ENCODE measurements around the gene PCSK1.

PCSK1 gene

GRCh38 chr5:96455789-96456188 lies 22.7 kb upstream of the PCSK1 start:
- Histone ChIP-seq H3K9me3 (ENCODE audit: insufficient read depth, low read depth, low read length) (no peaks in the 10 kb centered on the region), H3K9me2 (replicated peaks; ENCODE audit: low read depth, low read length) (no peaks in the 10 kb centered on the region), H3K4me1 (ENCODE audit: insufficient read depth, low read length, poor library complexity, severe bottlenecking) (no peaks in the 10 kb centered on the region), H3K27me3 (ENCODE audit: insufficient read depth, low read length, poor library complexity, severe bottlenecking) (no peaks in the 10 kb centered on the region), H4K20me1 (ENCODE audit: insufficient read depth, low read length, poor library complexity, severe bottlenecking) (no peaks in the 10 kb centered on the region), H3K9ac (ENCODE audit: low read depth, low read length, poor library complexity, severe bottlenecking) (no peak overlapping the region), H3K4me3 (ENCODE audit: low read length, poor library complexity, severe bottlenecking) (no peak overlapping the region), H3K36me3 (ENCODE audit: insufficient read depth, low read length) (no peaks in the 10 kb centered on the region), H3F3A (ENCODE audit: low read depth) (no peaks in the 10 kb centered on the region), H3K4me2 (ENCODE audit: low read depth, low read length, poor library complexity, severe bottlenecking) (no peak overlapping the region), H2AFZ (ENCODE audit: low read length) (no peak overlapping the region), H3K79me2 (ENCODE audit: insufficient read depth, low read length) (no peaks in the 10 kb centered on the region)
- TF ChIP-seq EZH2phosphoT487 (IDR thresholded peaks at IDR 0.05; ENCODE audit: borderline replicate concordance): no peak
- TF ChIP-seq, protein P1, sequence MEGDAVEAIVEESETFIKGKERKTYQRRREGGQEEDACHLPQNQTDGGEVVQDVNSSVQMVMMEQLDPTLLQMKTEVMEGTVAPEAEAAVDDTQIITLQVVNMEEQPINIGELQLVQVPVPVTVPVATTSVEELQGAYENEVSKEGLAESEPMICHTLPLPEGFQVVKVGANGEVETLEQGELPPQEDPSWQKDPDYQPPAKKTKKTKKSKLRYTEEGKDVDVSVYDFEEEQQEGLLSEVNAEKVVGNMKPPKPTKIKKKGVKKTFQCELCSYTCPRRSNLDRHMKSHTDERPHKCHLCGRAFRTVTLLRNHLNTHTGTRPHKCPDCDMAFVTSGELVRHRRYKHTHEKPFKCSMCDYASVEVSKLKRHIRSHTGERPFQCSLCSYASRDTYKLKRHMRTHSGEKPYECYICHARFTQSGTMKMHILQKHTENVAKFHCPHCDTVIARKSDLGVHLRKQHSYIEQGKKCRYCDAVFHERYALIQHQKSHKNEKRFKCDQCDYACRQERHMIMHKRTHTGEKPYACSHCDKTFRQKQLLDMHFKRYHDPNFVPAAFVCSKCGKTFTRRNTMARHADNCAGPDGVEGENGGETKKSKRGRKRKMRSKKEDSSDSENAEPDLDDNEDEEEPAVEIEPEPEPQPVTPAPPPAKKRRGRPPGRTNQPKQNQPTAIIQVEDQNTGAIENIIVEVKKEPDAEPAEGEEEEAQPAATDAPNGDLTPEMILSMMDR (conservative IDR thresholded peaks at IDR 0.05; ENCODE audit: low read length): no peak

DNA sequence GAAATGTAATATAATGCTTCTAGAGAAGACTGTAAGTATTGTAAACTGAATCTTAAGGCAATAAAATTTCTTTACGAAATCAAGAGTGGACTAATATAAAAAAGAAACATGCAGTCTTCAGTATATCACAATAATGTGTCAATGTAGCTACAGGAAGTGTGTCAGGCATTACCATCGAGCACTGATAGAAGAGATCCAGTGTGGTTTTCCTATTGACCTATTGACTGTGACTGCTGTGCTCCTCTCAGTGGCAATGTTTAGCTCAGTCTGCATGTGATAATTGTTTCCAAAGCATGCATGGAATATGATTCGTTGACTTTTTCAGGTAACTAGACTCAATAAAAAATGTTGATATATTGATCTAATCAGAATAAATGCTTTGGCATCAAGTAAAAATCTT lies 20.3 kb upstream of the PCSK1 start:
- Histone ChIP-seq H3K36me3 (ENCODE audit: insufficient read depth, low read length) (no peaks in the 10 kb centered on the region), H3K27me3 (ENCODE audit: insufficient read depth, low read length, poor library complexity, severe bottlenecking) (no peaks in the 10 kb centered on the region), H3K4me1 (ENCODE audit: insufficient read depth, low read length, poor library complexity, severe bottlenecking) (no peaks in the 10 kb centered on the region), H3K79me2 (ENCODE audit: insufficient read depth, low read length) (no peaks in the 10 kb centered on the region), H3K9me3 (ENCODE audit: insufficient read depth, low read depth, low read length) (no peaks in the 10 kb centered on the region), H2AFZ (ENCODE audit: low read length) (no peak overlapping the region), H3K4me3 (ENCODE audit: low read length, poor library complexity, severe bottlenecking) (no peak overlapping the region), H3K4me2 (ENCODE audit: low read depth, low read length, poor library complexity, severe bottlenecking) (no peak overlapping the region), H4K20me1 (ENCODE audit: insufficient read depth, low read length, poor library complexity, severe bottlenecking) (no peaks in the 10 kb centered on the region), H3F3A (ENCODE audit: low read depth) (no peaks in the 10 kb centered on the region), H3K9me2 (replicated peaks; ENCODE audit: low read depth, low read length) (no peaks in the 10 kb centered on the region), H3K9ac (ENCODE audit: low read depth, low read length, poor library complexity, severe bottlenecking) (no peak overlapping the region)
- TF ChIP-seq EZH2phosphoT487 (IDR thresholded peaks at IDR 0.05; ENCODE audit: borderline replicate concordance): no peak
- TF ChIP-seq, protein P1 (conservative IDR thresholded peaks at IDR 0.05; ENCODE audit: low read length): no peak

DNA sequence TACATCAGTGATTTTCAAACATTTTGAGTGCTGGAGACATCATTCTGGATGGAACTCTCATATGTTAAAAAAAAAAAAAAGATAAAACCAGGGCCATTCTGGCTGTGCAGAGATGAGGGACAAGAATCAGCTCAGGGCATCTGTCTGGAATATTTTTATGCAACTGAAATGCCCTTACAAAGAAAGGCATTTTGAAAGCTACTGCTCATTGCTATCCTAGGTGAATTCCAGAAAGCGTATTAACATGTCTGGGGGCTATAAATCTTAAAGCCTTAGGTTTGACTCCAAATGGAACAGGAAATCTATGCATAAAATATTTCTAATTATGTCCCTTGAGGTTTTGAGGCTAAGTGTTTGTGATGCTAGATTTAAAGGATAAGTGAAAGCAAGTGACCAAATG lies 14.9 kb upstream of the PCSK1 start:
- TF ChIP-seq EZH2phosphoT487 (IDR thresholded peaks at IDR 0.05; ENCODE audit: borderline replicate concordance): no peak
- TF ChIP-seq, protein P1 (conservative IDR thresholded peaks at IDR 0.05; ENCODE audit: low read length): no peak
- H3K4me2 ChIP-seq (ENCODE audit: low read depth, low read length, poor library complexity, severe bottlenecking): no peak overlapping the region
- no peaks in the 10 kb centered on the region for H3K4me1 ChIP-seq (ENCODE audit: insufficient read depth, low read length, poor library complexity, severe bottlenecking)
- no peak overlapping the region for H3K9ac ChIP-seq (ENCODE audit: low read depth, low read length, poor library complexity, severe bottlenecking)
- H3K4me3 ChIP-seq (ENCODE audit: low read length, poor library complexity, severe bottlenecking): no peak overlapping the region
- H3K9me2 ChIP-seq (replicated peaks; ENCODE audit: low read depth, low read length): no peaks in the 10 kb centered on the region
- H3K79me2 ChIP-seq (ENCODE audit: insufficient read depth, low read length): no peaks in the 10 kb centered on the region
- peaks cover 7% of the 10 kb centered on the region for H3K27me3 ChIP-seq (ENCODE audit: insufficient read depth, low read length, poor library complexity, severe bottlenecking)
- no peaks in the 10 kb centered on the region for H3K9me3 ChIP-seq (ENCODE audit: insufficient read depth, low read depth, low read length)
- H2AFZ ChIP-seq (ENCODE audit: low read length): no peak overlapping the region
- H4K20me1 ChIP-seq (ENCODE audit: insufficient read depth, low read length, poor library complexity, severe bottlenecking): no peaks in the 10 kb centered on the region
- H3K36me3 ChIP-seq (ENCODE audit: insufficient read depth, low read length): no peaks in the 10 kb centered on the region
- no peaks in the 10 kb centered on the region for H3F3A ChIP-seq (ENCODE audit: low read depth)

Data from Loucy (cell line).